Measurements from ENCODE around the gene HSCB. TPM values are rescaled to one million over a fixed set of nuclear protein-coding genes. Genes with fewer than 3 reads are reported as not detected.
"Not testable (repeated sequence)": the region's sequence is repeated elsewhere in the genome, so short reads cannot be mapped to it uniquely, and the experiment has no call there.

HSCB gene
- total RNA-seq, 1 donor from 2014 or later = 5.4 TPM

- peaks cover 5% of the 10 kb centered on the region for H3K4me1 Mint-ChIP-seq (ENCODE audit: low read depth, unreplicated experiment)
- peaks cover 10% of the 10 kb centered on the region for H3K9me3 Mint-ChIP-seq (ENCODE audit: unreplicated experiment)
- H3K27me3 Mint-ChIP-seq (ENCODE audit: unreplicated experiment) = no peaks in the 10 kb centered on the region
- H3K27ac Mint-ChIP-seq (ENCODE audit: unreplicated experiment) = peak within 1 kb of the TSS; percentile 96
- no peak for TF ChIP-seq CTCF (IDR thresholded peaks at IDR 0.05; ENCODE audit: partially characterized antibody, unreplicated experiment)
- DNase-seq = peak; percentile 95
- no peaks in the 10 kb centered on the region for H3K36me3 Mint-ChIP-seq (ENCODE audit: unreplicated experiment)
- H3K4me3 Mint-ChIP-seq (ENCODE audit: unreplicated experiment) = peak within 1 kb of the TSS; percentile 97
Measured at GRCh38 chr22:28800308-28801041, 58.6 kb downstream of the HSCB start, which contains the start of gene XBP1. Gene XBP1, minus strand, starts transcription at chr22:28800569.

DNA sequence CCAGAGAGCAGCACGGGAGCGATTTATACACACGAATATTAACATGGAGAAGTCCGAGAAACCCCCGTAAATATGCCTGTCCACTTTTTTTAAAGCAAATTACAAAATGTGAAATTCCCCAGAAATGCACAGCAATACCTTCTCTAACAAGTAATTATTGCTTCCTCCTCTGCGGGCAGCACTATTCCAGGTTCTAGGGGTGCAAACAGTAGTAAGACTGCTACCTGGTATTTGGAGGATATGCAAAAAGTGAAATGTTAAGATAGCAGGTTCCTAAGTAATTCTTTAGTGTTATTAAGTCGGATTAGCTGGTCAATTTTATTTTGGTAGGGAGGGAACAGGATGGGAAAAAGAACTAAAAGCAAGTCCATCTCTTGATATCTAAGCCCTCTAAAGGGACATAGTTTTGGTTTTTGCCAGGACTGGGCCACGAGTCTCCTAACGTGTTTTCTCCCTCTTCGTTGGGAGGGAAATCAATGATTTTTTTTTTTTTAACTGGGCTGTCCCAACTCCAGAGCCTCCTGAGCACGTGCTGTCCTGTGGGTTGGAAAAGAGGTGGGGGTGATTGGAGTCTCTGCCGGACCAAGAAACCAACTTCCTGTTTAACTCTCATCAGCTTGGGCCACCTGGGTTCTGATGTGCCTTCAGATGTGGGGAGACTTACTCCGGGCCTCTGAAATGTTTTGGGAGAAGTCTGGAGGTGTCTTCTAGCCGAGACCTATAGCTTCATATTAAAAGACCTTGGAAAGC lies 60.2 kb downstream of the HSCB start:
- Mint-ChIP-seq H3K4me3 (ENCODE audit: unreplicated experiment) (peak overlapping the region; percentile 34), H3K27ac (ENCODE audit: unreplicated experiment) (peak overlapping the region; percentile 38), H3K27me3 (ENCODE audit: unreplicated experiment) (no peaks in the 10 kb centered on the region), H3K4me1 (ENCODE audit: low read depth, unreplicated experiment) (peaks cover 5% of the 10 kb centered on the region), H3K9me3 (ENCODE audit: unreplicated experiment) (peaks cover 10% of the 10 kb centered on the region), H3K36me3 (ENCODE audit: unreplicated experiment) (no peaks in the 10 kb centered on the region)
- no peak for DNase-seq
- no peak for TF ChIP-seq CTCF (IDR thresholded peaks at IDR 0.05; ENCODE audit: partially characterized antibody, unreplicated experiment)

DNA sequence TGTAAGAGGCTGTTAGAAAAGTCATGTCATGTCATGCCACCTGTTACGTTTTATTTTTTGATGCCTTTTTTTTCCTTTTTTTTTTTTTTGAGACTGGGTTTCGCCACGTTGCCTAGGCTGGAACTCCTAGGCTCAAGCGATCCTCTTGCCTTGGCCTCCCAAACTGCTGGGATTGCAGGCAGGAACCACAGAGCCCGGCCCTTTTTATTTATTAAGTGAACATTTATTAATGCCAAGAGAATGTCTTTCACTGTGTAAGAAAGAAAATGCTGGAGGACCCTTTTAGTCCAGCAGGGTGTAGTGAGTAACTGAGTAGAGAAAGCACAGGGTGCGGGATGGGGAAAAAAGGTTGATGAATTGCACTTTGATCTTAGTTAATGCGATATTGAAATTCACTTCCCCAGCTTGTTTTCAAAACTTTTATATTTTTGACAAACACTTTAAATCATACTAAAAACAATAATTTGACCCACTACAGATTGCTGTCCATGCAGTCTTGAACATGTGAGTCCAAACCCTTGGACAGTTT lies 60.8 kb downstream of the HSCB start:
- DNase-seq = no peak
- no peak overlapping the region for H3K4me3 Mint-ChIP-seq (ENCODE audit: unreplicated experiment)
- no peaks in the 10 kb centered on the region for H3K27me3 Mint-ChIP-seq (ENCODE audit: unreplicated experiment)
- no peak overlapping the region for H3K27ac Mint-ChIP-seq (ENCODE audit: unreplicated experiment)
- peaks cover 5% of the 10 kb centered on the region for H3K4me1 Mint-ChIP-seq (ENCODE audit: low read depth, unreplicated experiment)
- H3K36me3 Mint-ChIP-seq (ENCODE audit: unreplicated experiment) = no peaks in the 10 kb centered on the region
- peaks cover 10% of the 10 kb centered on the region for H3K9me3 Mint-ChIP-seq (ENCODE audit: unreplicated experiment)
- no peak for TF ChIP-seq CTCF (IDR thresholded peaks at IDR 0.05; ENCODE audit: partially characterized antibody, unreplicated experiment)

GRCh38 chr22:28805426-28805825 lies 63.6 kb downstream of the HSCB start:
- H3K4me3 Mint-ChIP-seq (ENCODE audit: unreplicated experiment); H3K9me3 Mint-ChIP-seq (ENCODE audit: unreplicated experiment); H3K36me3 Mint-ChIP-seq (ENCODE audit: unreplicated experiment); H3K27me3 Mint-ChIP-seq (ENCODE audit: unreplicated experiment); DNase-seq; H3K4me1 Mint-ChIP-seq (ENCODE audit: low read depth, unreplicated experiment); H3K27ac Mint-ChIP-seq (ENCODE audit: unreplicated experiment): not testable (repeated sequence)

Other genes with a start within 250 kb of the HSCB start
- gene TTC28, start 62.2 kb upstream of the HSCB start, total RNA-seq (ENCODE audit: unreplicated experiment) = 55.6 TPM
- gene CHEK2, start 219 bp upstream of the HSCB start, total RNA-seq (ENCODE audit: unreplicated experiment) = 7.4 TPM
- 11.7 TPM for gene CCDC117, start 30.7 kb downstream of the HSCB start, total RNA-seq (ENCODE audit: unreplicated experiment)
- 77.4 TPM for gene XBP1, start 58.5 kb downstream of the HSCB start, total RNA-seq (ENCODE audit: unreplicated experiment)
- gene ZNRF3, start 141.5 kb downstream of the HSCB start, total RNA-seq (ENCODE audit: unreplicated experiment) = 8.3 TPM